HepG2 (cell line): ENCODE data around the gene RELL1. TPM values are rescaled to one million over a fixed set of nuclear protein-coding genes. Genes with fewer than 3 reads are reported as not detected.

Experiments
- AFF4 ChIP-seq: sonication (generic); formaldehyde crosslinking; IDR thresholded peaks from 2 replicates; pipeline ENCODE4 v1.4.0; 2020; ENCODE audit warnings: missing genetic modification reagents
- CBFB ChIP-seq: sonication (generic); formaldehyde crosslinking; IDR thresholded peaks from 2 replicates; pipeline ENCODE4 v1.4.0; 2020; ENCODE audit warnings: missing genetic modification reagents
- KMT2A ChIP-seq: sonication (generic); formaldehyde crosslinking; IDR thresholded peaks from 2 replicates; pipeline ENCODE4 v1.4.0; 2020; ENCODE audit warnings: missing genetic modification reagents
- LBX2 ChIP-seq: sonication (generic); formaldehyde crosslinking; IDR thresholded peaks from 2 replicates; pipeline ENCODE4 v1.5.0; 2020; ENCODE audit warnings: missing genetic modification reagents, mild to moderate bottlenecking, borderline replicate concordance
- PRMT3 ChIP-seq: sonication (generic); formaldehyde crosslinking; IDR thresholded peaks from 2 replicates; pipeline ENCODE4 v1.8.1; 2022; ENCODE audit warnings: low read depth, mild to moderate bottlenecking, moderate library complexity, missing genetic modification reagents, borderline replicate concordance
- ZMYM4 ChIP-seq: sonication (generic); formaldehyde crosslinking; IDR thresholded peaks from 2 replicates; pipeline ENCODE4 v1.8.1; 2023; ENCODE audit warnings: mild to moderate bottlenecking, missing genetic modification reagents
- ZNF142 ChIP-seq: sonication (generic); formaldehyde crosslinking; IDR thresholded peaks from 2 replicates; pipeline ENCODE4 v1.4.0; 2020; ENCODE audit warnings: missing genetic modification reagents
- ZNF282 ChIP-seq: fragments of 450-650 bp; IDR thresholded peaks from 2 replicates; pipeline ENCODE4 v1.6.1; 2018; ENCODE audit not compliant: partially characterized antibody
- ZSCAN30 ChIP-seq: sonication (generic); formaldehyde crosslinking; IDR thresholded peaks from 2 replicates; pipeline ENCODE4 v1.5.0; 2020; ENCODE audit warnings: mild to moderate bottlenecking, missing genetic modification reagents
- polyA plus RNA-seq, 8 experiments: library from polyadenylated mRNA; depleted of rRNA in 3 of 8; stranded (reverse) in 7 of 8; unstranded in 1 of 8; fragments of >200 nt; fragmentation: Illumina TruSeq in 4 of 8; extraction: Trizol in 4 of 8; gene quantifications; 2 replicates each; pipeline versions ENCODE4 v1.2.1 to v1.2.3, GENCODE V29; 2011 to 2016; ENCODE audit warnings: low read depth in 4 of 8, missing spikeins in 1 of 8, mixed read lengths in 1 of 8; ENCODE audit not compliant: insufficient read depth in 1 of 8
- total RNA-seq, 5 experiments: library from RNA; depleted of rRNA; stranded (reverse); fragments of >200 nt; fragmentation: Illumina TruSeq; extraction: Trizol; gene quantifications; 2 replicates each; pipeline ENCODE4 v1.2.3, GENCODE V29; 2016; ENCODE audit warnings: low read depth in 1 of 5

RELL1 gene
- total and polyA plus RNA-seq, 2 of the 13 experiments (the other 11 are each of a cell fraction or from before 2014, with no cell fraction given), result 8.4 to 58.4 TPM

- TF ChIP-seq ZNF282 (no peak), ZMYM4 (CRISPR knock-in tag) (no peak), KMT2A (CRISPR knock-in tag) (no peak), AFF4 (no peak), PRMT3 (CRISPR knock-in tag) (no peak), ZNF142 (CRISPR knock-in tag) (no peak), CBFB (CRISPR knock-in tag) (no peak), ZSCAN30 (no peak), LBX2 (CRISPR knock-in tag) (no peak)
- TF ChIP-seq, all 625 proteins: peak for 0
Measured at GRCh38 chr4:37646247-37646646, 39.9 kb downstream of the RELL1 start (continued).
